AG09319 (cell line): ENCODE measurements around the gene HOXD10.

Source experiments
- DNase-seq: peaks from one replicate; pipeline ENCODE4 v3.0.0-alpha.2; 2010; ENCODE audit warnings: low read depth; ENCODE audit errors: extremely low read depth
- CTCF ChIP-seq: IDR thresholded peaks from 2 replicates; pipeline ENCODE4 v1.5.1; 2011; ENCODE audit warnings: low read depth, mild to moderate bottlenecking, inconsistent platforms, low read length, moderate library complexity

HOXD10 gene

DNA sequence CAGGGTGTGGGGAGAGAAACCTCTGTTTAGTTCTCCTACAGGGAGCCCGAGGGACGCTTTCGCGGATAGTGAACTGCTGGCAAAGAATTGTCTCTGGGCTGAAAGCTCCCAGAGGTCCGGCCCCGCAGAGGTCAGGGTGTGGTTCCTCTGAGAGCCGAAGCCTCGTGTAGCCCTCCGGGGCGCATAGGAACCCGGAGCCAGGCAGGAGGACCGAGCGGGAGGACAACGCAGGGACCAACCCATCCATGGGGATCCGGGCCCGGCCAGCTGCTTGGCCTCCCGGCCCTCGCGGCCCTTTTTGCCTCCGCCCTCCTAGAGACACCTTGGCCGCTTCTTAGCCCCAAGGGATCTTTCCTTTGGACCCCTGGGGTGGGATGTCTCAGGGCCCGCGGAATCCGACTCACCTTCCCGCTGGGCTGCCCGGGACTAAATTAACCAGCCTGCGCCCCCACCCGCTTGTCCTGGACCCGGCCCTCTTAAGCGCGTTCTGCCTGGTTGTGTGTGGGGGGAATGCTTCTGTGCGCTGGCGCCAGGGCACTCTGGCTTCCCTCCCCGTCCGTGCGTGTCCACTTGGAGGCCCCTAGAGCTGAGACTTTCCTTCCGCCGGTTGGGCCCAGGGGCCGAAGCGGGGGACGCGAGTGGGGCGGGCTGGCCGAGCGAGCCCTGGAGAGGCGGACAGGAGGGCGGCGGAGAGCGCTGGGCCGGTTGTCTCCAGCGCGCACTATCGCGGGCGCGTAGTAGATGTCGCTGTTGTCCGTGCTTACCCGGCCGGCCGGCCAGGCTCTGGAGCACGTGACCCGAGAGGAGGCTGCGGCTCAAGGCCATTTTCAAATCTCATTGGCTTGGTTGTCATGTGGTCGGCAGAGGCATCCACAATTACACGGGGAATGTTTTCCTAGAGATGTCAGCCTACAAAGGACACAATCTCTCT is at the start of gene HOXD10:
Gene HOXD10, plus strand, starts transcription at position 896 of the 931 bp plus-strand sequence. CDS start 56 bp downstream, outside the sequence.
- TF ChIP-seq CTCF = no peak
- no peak for DNase-seq

- no peak for DNase-seq
- TF ChIP-seq CTCF = no peak
Observed at GRCh38 chr2:176067589-176068418, 48.8 kb upstream of the HOXD10 start.

DNA sequence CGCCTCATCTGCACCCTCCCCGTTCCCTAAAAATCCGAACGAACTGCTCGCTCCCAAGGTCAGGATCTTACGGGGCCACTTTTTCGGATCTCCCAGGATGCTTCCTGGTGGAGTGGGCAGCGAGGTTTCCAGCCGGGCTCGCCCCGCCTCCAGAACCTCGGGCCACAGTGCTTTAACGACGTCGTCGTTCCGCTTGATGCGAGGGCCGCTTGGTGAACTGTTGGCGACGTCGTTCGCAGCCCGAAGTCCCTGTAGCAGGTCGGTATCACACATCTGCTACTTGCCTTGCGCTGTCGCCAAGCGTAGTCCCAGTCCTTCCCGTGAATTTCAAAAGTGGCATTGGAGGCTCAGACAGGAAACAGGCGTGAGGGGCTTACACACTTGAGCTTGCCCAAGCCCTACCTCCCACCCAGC is 48.2 kb upstream of the HOXD10 start:
- no peak for DNase-seq
- TF ChIP-seq CTCF = no peak

DNA sequence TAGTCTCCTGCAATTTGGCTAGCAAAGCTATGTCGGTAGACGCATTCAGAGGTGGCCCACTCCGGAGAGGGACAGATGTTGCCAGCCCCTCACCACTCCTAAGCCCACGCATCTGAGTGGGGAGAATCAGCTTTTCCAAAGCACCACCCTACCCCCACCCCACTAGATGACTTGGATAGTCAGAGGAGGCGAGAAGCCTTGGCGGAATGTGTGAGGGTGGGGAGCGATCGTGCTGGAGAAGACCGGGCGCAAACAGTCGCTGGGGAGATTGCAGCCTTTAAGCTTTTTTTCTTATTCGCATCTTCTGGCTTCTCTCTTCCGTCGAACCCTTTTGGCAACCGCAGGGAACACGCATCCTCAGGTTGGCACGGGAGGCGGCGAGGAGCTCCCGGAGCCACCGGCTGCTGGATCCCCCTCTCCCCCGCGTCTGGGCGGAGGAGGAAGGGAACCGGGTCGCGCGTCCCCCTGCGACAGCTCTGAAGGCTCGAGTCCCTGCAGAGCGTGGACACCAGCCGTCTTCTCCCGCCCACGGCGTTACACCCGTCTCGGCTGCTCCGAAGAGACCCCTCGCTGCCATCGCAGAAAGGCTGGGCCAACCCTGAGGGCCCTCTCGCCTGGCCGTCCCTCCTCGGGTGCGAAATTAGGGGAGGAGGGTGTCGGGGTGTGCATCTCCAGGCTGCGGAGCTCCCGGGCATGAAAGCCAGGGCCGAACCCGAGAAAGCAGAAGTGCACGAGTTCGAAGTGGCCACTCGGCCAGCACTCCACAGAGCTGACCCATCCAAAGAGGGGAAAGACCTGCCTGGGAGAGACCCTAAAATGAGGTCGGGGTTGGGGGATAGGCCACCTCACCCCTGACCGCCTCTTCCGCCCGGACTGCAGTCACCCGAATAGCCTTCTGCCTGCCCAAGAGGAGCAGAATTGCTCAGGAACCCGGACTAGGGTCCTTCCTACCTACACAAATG is 45.0 kb upstream of the HOXD10 start:
- TF ChIP-seq CTCF = no peak
- no peak for DNase-seq

- no peak for DNase-seq
- no peak for TF ChIP-seq CTCF
Observed at GRCh38 chr2:176072292-176072669, 44.3 kb upstream of the HOXD10 start.

- no peak for TF ChIP-seq CTCF
- no peak for DNase-seq
Observed at GRCh38 chr2:176072951-176073904, 43.4 kb upstream of the HOXD10 start.
